Activated naive CD4-positive, alpha-beta T cell treated with anti-CD3 and anti-CD28 coated beads for 36 hours (primary cell): ENCODE measurements around the gene NUP43. TPM values are rescaled to one million over a fixed set of nuclear protein-coding genes. Genes with fewer than 3 reads are reported as not detected.
"Not testable (repeated sequence)": the region's sequence is repeated elsewhere in the genome, so short reads cannot be mapped to it uniquely, and the experiment has no call there.

Experiments used
- CTCF ChIA-PET: fragments of 350-600 bp; sonication (Branson Sonifier 250); formaldehyde crosslinking; loops from one replicate; lab custom pipeline; 2021; ENCODE audit warnings: antibody characterized with exemption; lab: Charles Lee
- DNase-seq: peaks from one replicate; pipeline ENCODE4 v3.0.0-alpha.2; 2020
- H3K27ac Mint-ChIP-seq: one replicate; pipeline ENCODE4 v1.8.0; 2021; ENCODE audit warnings: mild to moderate bottlenecking, mixed read lengths
- H3K27me3 Mint-ChIP-seq: one replicate; pipeline ENCODE4 v1.8.0; 2021; ENCODE audit warnings: low read depth, mixed read lengths
- H3K36me3 Mint-ChIP-seq: one replicate; pipeline ENCODE4 v1.8.0; 2021; ENCODE audit warnings: low read depth, mixed read lengths
- H3K4me1 Mint-ChIP-seq: one replicate; pipeline ENCODE4 v1.8.0; 2021; ENCODE audit warnings: low read depth, mixed read lengths
- H3K4me3 Mint-ChIP-seq: one replicate; pipeline ENCODE4 v1.8.0; 2021; ENCODE audit warnings: mild to moderate bottlenecking, moderate library complexity, mixed read lengths
- H3K9me3 Mint-ChIP-seq: one replicate; pipeline ENCODE4 v1.8.0; 2021; ENCODE audit warnings: mixed read lengths
- intact Hi-C: fragments of 100-400 bp; cut with micrococcal nuclease; formaldehyde crosslinking; loops from one replicate; pipeline ENCODE4 v1.15.1; 2023
- total RNA-seq, 2 experiments: library from RNA; stranded (reverse); gene quantifications; one replicate each; pipeline ENCODE4 v1.2.3, GENCODE V29; 2021

The NUP43 gene
- total RNA-seq, 2 experiments from 2014 or later = 68.1 to 71.9 TPM

DNA sequence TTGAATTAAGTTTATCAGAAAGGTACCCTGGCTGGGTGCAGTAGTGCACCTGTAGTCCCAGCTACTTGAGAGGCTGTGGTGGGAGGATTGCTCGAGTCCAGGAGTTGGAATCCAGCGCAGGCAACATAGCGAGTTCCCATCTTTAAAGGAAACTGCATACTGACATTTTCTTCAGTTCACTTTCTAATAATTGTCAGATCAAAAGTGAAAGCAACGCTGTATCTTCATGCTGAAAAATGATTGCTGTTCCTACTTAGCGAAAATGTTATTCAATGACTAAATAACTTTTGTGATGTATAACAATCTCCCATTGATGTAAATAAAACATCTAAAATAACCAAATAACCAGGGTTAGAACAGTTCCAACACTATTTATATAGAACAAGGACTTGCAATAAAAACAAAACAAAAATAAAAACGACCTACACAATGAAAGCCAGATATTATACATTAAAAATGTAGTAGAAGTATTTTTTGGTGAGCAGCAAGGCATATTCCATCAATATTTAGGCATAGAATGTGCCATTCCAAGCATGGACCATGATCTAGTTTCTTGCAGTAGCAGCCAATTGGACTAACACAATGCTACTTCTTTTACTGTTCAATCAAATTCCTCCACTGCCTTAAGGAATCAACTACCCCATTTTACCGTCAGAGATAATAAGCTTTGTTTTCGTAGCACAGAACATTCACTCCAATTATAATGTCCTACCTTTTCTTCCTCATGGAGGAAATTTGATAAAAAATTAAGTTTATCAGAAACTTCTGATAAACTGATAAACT, 30.0 kb downstream of the NUP43 start:
- Mint-ChIP-seq H3K27ac (peak overlapping the region; percentile 94), H3K4me3 (peak overlapping the region; percentile 84), H3K27me3 (no peaks in the 10 kb centered on the region), H3K9me3 (no peaks in the 10 kb centered on the region), H3K36me3 (peaks cover 8% of the 10 kb centered on the region), H3K4me1 (peaks cover 30% of the 10 kb centered on the region)
- CTCF ChIA-PET = interaction anchor here (1.1 to 1.3 kb wide), 2 partner anchors 14 to 29 kb away, joined by 3 to 6 read pairs; no protein-coding TSS in a partner anchor
- intact Hi-C loops = loop anchor here (2.0 to 10.0 kb wide), 3 partner anchors 106 to 682 kb away; partner anchors contain the start of gene ZC3H12D
- peak; percentile 9 for DNase-seq

- H3K36me3 Mint-ChIP-seq = peaks cover 10% of the 10 kb centered on the region
- no peaks in the 10 kb centered on the region for H3K27me3 Mint-ChIP-seq
- H3K4me3 Mint-ChIP-seq = no peak overlapping the region
- H3K4me1 Mint-ChIP-seq = peaks cover 46% of the 10 kb centered on the region
- CTCF ChIA-PET = interaction anchor here (0.6 kb wide), 1 partner anchor 54 kb away, joined by 4 read pairs; no protein-coding TSS in a partner anchor
- H3K27ac Mint-ChIP-seq = no peak overlapping the region
- no peak for DNase-seq
- H3K9me3 Mint-ChIP-seq = no peaks in the 10 kb centered on the region
- intact Hi-C loops = loop anchor here (10.0 kb wide), 1 partner anchor 680 kb away; no protein-coding TSS in a partner anchor
These were observed 31.9 kb downstream of the NUP43 start for GRCh38 chr6:149714442-149714841.

GRCh38 chr6:149711711-149712110, 34.6 kb downstream of the NUP43 start:
- no peak for DNase-seq
- intact Hi-C loops = loop anchor here (10.0 kb wide), 1 partner anchor 677 kb away; no protein-coding TSS in a partner anchor
- Mint-ChIP-seq H3K9me3 (no peaks in the 10 kb centered on the region), H3K36me3 (peaks cover 8% of the 10 kb centered on the region), H3K27me3 (no peaks in the 10 kb centered on the region), H3K4me3 (no peak overlapping the region), H3K27ac (no peak overlapping the region), H3K4me1 (peaks cover 62% of the 10 kb centered on the region)
- CTCF ChIA-PET = interaction anchor here (0.6 kb wide), 1 partner anchor 40 kb away, joined by 3 read pairs; no protein-coding TSS in a partner anchor

- no peak for DNase-seq
- peaks cover 12% of the 10 kb centered on the region for H3K36me3 Mint-ChIP-seq
- CTCF ChIA-PET = no interaction called here
- intact Hi-C loops = no loop called here
- no peaks in the 10 kb centered on the region for H3K27me3 Mint-ChIP-seq
- H3K27ac Mint-ChIP-seq = no peak overlapping the region
- H3K4me3 Mint-ChIP-seq = no peak overlapping the region
- H3K4me1 Mint-ChIP-seq = peaks cover 32% of the 10 kb centered on the region
- no peaks in the 10 kb centered on the region for H3K9me3 Mint-ChIP-seq
These were observed 44.6 kb downstream of the NUP43 start for GRCh38 chr6:149701714-149702113.

- peaks cover 19% of the 10 kb centered on the region for H3K4me1 Mint-ChIP-seq
- no peaks in the 10 kb centered on the region for H3K9me3 Mint-ChIP-seq
- DNase-seq = peak; percentile 27
- CTCF ChIA-PET = interaction anchor here (0.7 to 1.3 kb wide), 5 partner anchors 13 to 681 kb away, joined by 3 to 4 read pairs (median 3); no protein-coding TSS in a partner anchor
- H3K27ac Mint-ChIP-seq = no peak overlapping the region
- H3K36me3 Mint-ChIP-seq = peaks cover 11% of the 10 kb centered on the region
- intact Hi-C loops = no loop called here
- H3K27me3 Mint-ChIP-seq = no peaks in the 10 kb centered on the region
- no peak overlapping the region for H3K4me3 Mint-ChIP-seq
These were observed 47.2 kb downstream of the NUP43 start for GRCh38 chr6:149699150-149699549.

GRCh38 chr6:149698175-149698574, 48.2 kb downstream of the NUP43 start:
- Mint-ChIP-seq H3K9me3 (no peaks in the 10 kb centered on the region), H3K36me3 (peaks cover 8% of the 10 kb centered on the region), H3K4me3 (no peak overlapping the region), H3K27me3 (no peaks in the 10 kb centered on the region), H3K4me1 (peaks cover 15% of the 10 kb centered on the region), H3K27ac (no peak overlapping the region)
- CTCF ChIA-PET = interaction anchor here (0.7 kb wide), 2 partner anchors 87 to 192 kb away, joined by 3 read pairs; no protein-coding TSS in a partner anchor
- intact Hi-C loops = no loop called here
- DNase-seq = no peak

- no peaks in the 10 kb centered on the region for H3K9me3 Mint-ChIP-seq
- intact Hi-C loops = no loop called here
- peaks cover 11% of the 10 kb centered on the region for H3K4me1 Mint-ChIP-seq
- H3K36me3 Mint-ChIP-seq = peaks cover 10% of the 10 kb centered on the region
- H3K27ac Mint-ChIP-seq = no peak overlapping the region
- no peak overlapping the region for H3K4me3 Mint-ChIP-seq
- CTCF ChIA-PET = interaction anchor here (0.6 kb wide), 1 partner anchor 13 kb away, joined by 3 read pairs; no protein-coding TSS in a partner anchor
- DNase-seq = no peak
- H3K27me3 Mint-ChIP-seq = no peaks in the 10 kb centered on the region
These were observed 49.4 kb downstream of the NUP43 start for GRCh38 chr6:149696901-149697300.

- intact Hi-C loops = no loop called here
- H3K4me1 Mint-ChIP-seq = peaks cover 6% of the 10 kb centered on the region
- DNase-seq = no peak
- CTCF ChIA-PET = interaction anchor here (1.4 kb wide), 1 partner anchor 10 kb away, joined by 3 read pairs; no protein-coding TSS in a partner anchor
- H3K36me3 Mint-ChIP-seq = peaks cover 10% of the 10 kb centered on the region
- no peaks in the 10 kb centered on the region for H3K27me3 Mint-ChIP-seq
- no peaks in the 10 kb centered on the region for H3K9me3 Mint-ChIP-seq
- H3K27ac Mint-ChIP-seq = no peak overlapping the region
- H3K4me3 Mint-ChIP-seq = no peak overlapping the region
These were observed 51.4 kb downstream of the NUP43 start for GRCh38 chr6:149694921-149695320.

- Mint-ChIP-seq H3K9me3 (no peaks in the 10 kb centered on the region), H3K4me3 (no peak overlapping the region), H3K4me1 (peaks cover 17% of the 10 kb centered on the region), H3K27ac (no peak overlapping the region), H3K36me3 (peaks cover 8% of the 10 kb centered on the region), H3K27me3 (no peaks in the 10 kb centered on the region)
- DNase-seq = no peak
- CTCF ChIA-PET = interaction anchor here (1.0 kb wide), 1 partner anchor 209 kb away, joined by 3 read pairs; no protein-coding TSS in a partner anchor
- intact Hi-C loops = no loop called here
These were observed 55.1 kb downstream of the NUP43 start for GRCh38 chr6:149691201-149691600.

GRCh38 chr6:149686230-149686629, 60.1 kb downstream of the NUP43 start:
- no peak for DNase-seq
- Mint-ChIP-seq H3K9me3 (no peaks in the 10 kb centered on the region), H3K27ac (peak overlapping the region; percentile 46), H3K4me3 (no peak overlapping the region), H3K27me3 (no peaks in the 10 kb centered on the region), H3K4me1 (peaks cover 22% of the 10 kb centered on the region), H3K36me3 (peaks cover 17% of the 10 kb centered on the region)
- CTCF ChIA-PET = interaction anchor here (0.6 kb wide), 2 partner anchors 9 to 13 kb away, joined by 3 to 6 read pairs; no protein-coding TSS in a partner anchor
- intact Hi-C loops = loop anchor here (1.0 kb wide), 1 partner anchor 38 kb away; the partner anchor contains the start of gene KATNA1

DNA sequence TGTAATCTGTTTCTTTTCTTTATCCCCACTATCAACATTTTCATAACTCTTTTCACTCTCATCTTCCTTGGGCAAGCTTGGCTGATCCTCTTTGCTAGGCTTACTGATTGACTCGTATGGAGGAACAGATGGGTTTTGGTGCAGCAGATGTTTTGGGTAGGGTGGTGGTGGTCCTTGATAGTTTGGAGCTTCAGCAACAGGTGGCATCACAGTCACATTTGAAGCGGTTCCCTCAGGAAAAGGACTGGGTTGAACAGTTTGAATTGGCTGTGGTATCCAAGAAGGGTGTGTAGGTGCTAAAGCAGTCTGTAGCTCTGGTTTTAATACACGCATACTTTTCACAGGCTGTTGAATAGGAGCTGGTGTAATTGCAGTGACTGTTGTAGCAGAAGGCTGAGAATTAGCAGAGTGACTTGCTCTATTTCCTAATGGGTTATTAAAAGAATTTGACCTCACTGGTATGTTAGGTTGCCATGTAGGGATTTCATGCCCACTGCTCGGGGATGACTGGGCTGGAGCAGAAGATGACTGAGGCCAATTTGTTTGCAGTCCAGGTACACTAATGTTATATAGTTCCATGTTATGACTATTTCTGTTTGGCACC, 63.0 kb downstream of the NUP43 start:
- CTCF ChIA-PET = no interaction called here
- Mint-ChIP-seq H3K27me3 (no peaks in the 10 kb centered on the region), H3K4me3 (no peak overlapping the region), H3K4me1 (peaks cover 25% of the 10 kb centered on the region), H3K36me3 (peaks cover 24% of the 10 kb centered on the region), H3K9me3 (no peaks in the 10 kb centered on the region), H3K27ac (no peak overlapping the region)
- no peak for DNase-seq
- intact Hi-C loops = no loop called here

GRCh38 chr6:149681845-149682244, 64.5 kb downstream of the NUP43 start:
- H3K4me1 Mint-ChIP-seq = peaks cover 17% of the 10 kb centered on the region
- H3K9me3 Mint-ChIP-seq, H3K4me3 Mint-ChIP-seq, H3K27me3 Mint-ChIP-seq, intact Hi-C loops, CTCF ChIA-PET, DNase-seq, H3K27ac Mint-ChIP-seq: not testable (repeated sequence)
- peaks cover 29% of the 10 kb centered on the region for H3K36me3 Mint-ChIP-seq
